Measurements from ENCODE around the gene ZNF689. TPM values are rescaled to one million over a fixed set of nuclear protein-coding genes. Genes with fewer than 3 reads are reported as not detected.
A peak's percentile ranks its signal among the peaks of the same experiment; 100 is the strongest.

Gene ZNF689
- polyA plus RNA-seq, 2 donors, result 1.3 to 2.0 TPM

GRCh38 chr16:30652005-30652296, 41.8 kb upstream of the ZNF689 start:
- Histone ChIP-seq H3K4me3 (ENCODE audit: low read depth in 1 of 2, low read length in 2 of 2) (peak overlapping the region; percentile 66 to 72), H3K27me3 (ENCODE audit: control insufficient read depth in 1 of 2, insufficient read depth in 2 of 2, low read length in 2 of 2) (no peaks in the 10 kb centered on the region), H3K36me3 (ENCODE audit: control insufficient read depth in 2 of 2, insufficient read depth in 2 of 2, low read length in 1 of 2) (peaks cover 8 to 31% of the 10 kb centered on the region in 2 donors), H3K4me1 (ENCODE audit: control insufficient read depth in 2 of 2, insufficient read depth in 2 of 2, low read length in 1 of 2) (peaks cover 0 to 7% of the 10 kb centered on the region in 2 donors), H3K9me3 (ENCODE audit: control insufficient read depth in 2 of 2, insufficient read depth in 1 of 2, low read depth in 1 of 2, low read length in 1 of 2) (no peaks in the 10 kb centered on the region), H3K27ac (ENCODE audit: low read depth in 2 of 2, low read length in 1 of 2) (peak overlapping the region; percentile 98 to 99)
- WGBS, 2 donors, result 9 to 14% methylated on average over 2 of the region's 2 CpGs

GRCh38 chr16:30651124-30652004, 41.2 kb upstream of the ZNF689 start:
- Histone ChIP-seq H3K4me3 (ENCODE audit: low read depth in 1 of 2, low read length in 2 of 2) (peak overlapping the region; percentile 72 to 78), H3K36me3 (ENCODE audit: control insufficient read depth in 2 of 2, insufficient read depth in 2 of 2, low read length in 1 of 2) (peaks cover 8 to 31% of the 10 kb centered on the region in 2 donors), H3K27ac (ENCODE audit: low read depth in 2 of 2, low read length in 1 of 2) (peak overlapping the region; percentile 98 to 99), H3K9me3 (ENCODE audit: control insufficient read depth in 2 of 2, insufficient read depth in 1 of 2, low read depth in 1 of 2, low read length in 1 of 2) (no peaks in the 10 kb centered on the region), H3K27me3 (ENCODE audit: control insufficient read depth in 1 of 2, insufficient read depth in 2 of 2, low read length in 2 of 2) (no peaks in the 10 kb centered on the region), H3K4me1 (ENCODE audit: control insufficient read depth in 2 of 2, insufficient read depth in 2 of 2, low read length in 1 of 2) (peaks cover 0 to 4% of the 10 kb centered on the region in 2 donors)
- 1% methylated on average over 64 to 71 of the region's 71 CpGs for WGBS, 2 donors

DNA sequence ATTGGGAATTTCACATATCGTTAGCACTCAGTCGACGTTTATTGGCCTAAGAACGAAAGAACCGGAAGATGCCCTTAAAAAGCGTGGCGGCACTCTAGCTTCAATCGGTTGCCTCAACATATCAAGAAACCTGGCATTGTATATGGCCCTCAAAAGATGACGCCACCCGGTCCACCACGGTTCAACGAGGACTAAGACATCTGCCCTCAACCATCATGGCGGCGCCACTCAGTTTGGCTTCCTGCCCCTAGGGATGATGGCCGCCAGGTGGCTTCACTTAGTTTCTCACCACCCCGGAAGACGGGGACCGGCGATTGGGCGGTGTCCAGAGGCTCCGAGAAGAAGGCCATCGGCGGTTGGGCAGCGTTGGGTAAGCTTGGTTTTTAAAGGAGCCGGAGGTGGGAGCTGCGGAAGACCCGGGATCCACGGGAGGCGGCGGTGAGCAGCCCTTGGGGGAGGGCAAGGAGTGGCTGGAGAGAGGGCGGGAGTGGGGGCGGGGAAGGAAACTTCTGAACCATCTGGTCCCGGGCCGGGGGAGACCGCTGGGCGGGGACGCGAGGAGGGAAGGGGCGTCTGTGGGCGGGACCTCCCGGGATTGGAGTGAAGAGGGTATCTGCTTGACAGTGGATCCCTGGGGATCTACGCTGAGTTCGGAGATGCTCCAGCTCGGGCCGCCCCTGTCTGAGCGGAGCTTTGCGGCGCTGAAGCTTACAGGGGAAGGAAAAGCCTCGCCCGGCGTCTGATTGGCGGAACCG, 40.4 kb upstream of the ZNF689 start, which contains the start of gene PRR14:
PRR14 (plus strand) TSS at position 592 of the 755 bp plus-strand sequence. CDS start 686 bp downstream, outside the sequence.
- no peaks in the 10 kb centered on the region for H3K27me3 ChIP-seq (ENCODE audit: control insufficient read depth in 1 of 2, insufficient read depth in 2 of 2, low read length in 2 of 2)
- no peaks in the 10 kb centered on the region for H3K9me3 ChIP-seq (ENCODE audit: control insufficient read depth in 2 of 2, insufficient read depth in 1 of 2, low read depth in 1 of 2, low read length in 1 of 2)
- peaks cover 5 to 27% of the 10 kb centered on the region in 2 donors for H3K36me3 ChIP-seq (ENCODE audit: control insufficient read depth in 2 of 2, insufficient read depth in 2 of 2, low read length in 1 of 2)
- WGBS, 2 donors, result 1% methylated on average over 52 to 53 of the region's 53 CpGs
- peak within 1 kb of the TSS; percentile 72 to 78 for H3K4me3 ChIP-seq (ENCODE audit: low read depth in 1 of 2, low read length in 2 of 2)
- H3K27ac ChIP-seq (ENCODE audit: low read depth in 2 of 2, low read length in 1 of 2), result peak within 1 kb of the TSS; percentile 98 to 99
- H3K4me1 ChIP-seq (ENCODE audit: control insufficient read depth in 2 of 2, insufficient read depth in 2 of 2, low read length in 1 of 2), result peaks cover 0 to 4% of the 10 kb centered on the region in 2 donors

DNA sequence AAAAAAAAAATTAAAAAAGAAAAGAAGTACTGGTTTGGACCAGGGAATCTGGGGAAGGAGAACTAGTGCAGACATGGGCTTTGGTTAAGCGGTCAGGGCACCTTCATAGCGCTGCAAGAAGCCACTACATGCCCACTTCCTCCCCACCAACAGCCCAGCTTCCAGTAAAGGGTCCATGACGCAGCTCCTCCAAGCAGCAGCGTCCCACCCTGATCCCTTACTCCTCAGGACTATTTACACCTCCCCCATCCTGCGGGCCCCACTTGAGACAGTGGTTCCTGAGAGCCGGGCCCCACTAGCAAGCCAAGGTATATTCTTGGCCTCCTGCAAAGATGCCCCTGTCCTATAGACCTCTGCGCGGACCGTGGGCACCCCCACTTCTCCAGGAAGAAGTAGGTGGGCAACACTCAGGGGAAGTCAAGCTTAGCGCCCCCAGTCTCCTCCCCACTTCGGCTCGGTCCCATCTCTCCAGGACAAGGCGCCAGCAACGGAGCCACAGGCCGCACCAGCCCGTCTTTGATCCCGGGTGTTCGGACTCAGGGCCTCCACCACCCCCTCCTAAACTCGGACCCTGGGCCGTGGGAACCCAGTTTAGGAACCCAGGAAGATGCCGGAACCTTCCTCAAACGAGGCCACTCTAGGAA, 39.7 kb upstream of the ZNF689 start:
- Histone ChIP-seq H3K27me3 (ENCODE audit: control insufficient read depth in 1 of 2, insufficient read depth in 2 of 2, low read length in 2 of 2) (no peaks in the 10 kb centered on the region), H3K27ac (ENCODE audit: low read depth in 2 of 2, low read length in 1 of 2) (peak overlapping the region; percentile 98 to 99), H3K9me3 (ENCODE audit: control insufficient read depth in 2 of 2, insufficient read depth in 1 of 2, low read depth in 1 of 2, low read length in 1 of 2) (no peaks in the 10 kb centered on the region), H3K4me1 (ENCODE audit: control insufficient read depth in 2 of 2, insufficient read depth in 2 of 2, low read length in 1 of 2) (peaks cover 0 to 4% of the 10 kb centered on the region in 2 donors), H3K36me3 (ENCODE audit: control insufficient read depth in 2 of 2, insufficient read depth in 2 of 2, low read length in 1 of 2) (peaks cover 0 to 20% of the 10 kb centered on the region in 2 donors), H3K4me3 (ENCODE audit: low read depth in 1 of 2, low read length in 2 of 2) (peak overlapping the region; percentile 55 to 72)
- 30 to 33% methylated on average over 22 of the region's 22 CpGs for WGBS, 2 donors

DNA sequence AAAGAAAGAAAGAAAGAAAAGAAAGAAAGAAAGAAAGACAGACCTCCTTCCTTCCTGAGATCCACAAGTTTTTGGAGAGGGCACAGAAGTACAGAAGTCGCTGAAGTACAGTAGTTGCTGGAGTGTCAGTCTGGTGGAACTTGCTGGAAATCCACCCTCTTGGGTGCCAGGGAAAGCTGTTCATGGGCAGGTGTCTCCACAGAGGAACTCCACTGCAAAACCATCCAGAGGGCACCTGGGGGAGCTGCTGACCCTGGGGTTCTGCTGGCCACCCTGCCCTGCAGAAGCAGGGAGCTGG, 37.0 kb upstream of the ZNF689 start:
- peaks cover 0 to 4% of the 10 kb centered on the region in 2 donors for H3K4me1 ChIP-seq (ENCODE audit: control insufficient read depth in 2 of 2, insufficient read depth in 2 of 2, low read length in 1 of 2)
- H3K27ac ChIP-seq (ENCODE audit: low read depth in 2 of 2, low read length in 1 of 2), result no peak overlapping the region
- no peaks in the 10 kb centered on the region for H3K27me3 ChIP-seq (ENCODE audit: control insufficient read depth in 1 of 2, insufficient read depth in 2 of 2, low read length in 2 of 2)
- WGBS, 2 donors, result 67 to 88% methylated on average over 1 of the region's 1 CpG
- H3K36me3 ChIP-seq (ENCODE audit: control insufficient read depth in 2 of 2, insufficient read depth in 2 of 2, low read length in 1 of 2), result no peaks in the 10 kb centered on the region
- no peak overlapping the region for H3K4me3 ChIP-seq (ENCODE audit: low read depth in 1 of 2, low read length in 2 of 2)
- no peaks in the 10 kb centered on the region for H3K9me3 ChIP-seq (ENCODE audit: control insufficient read depth in 2 of 2, insufficient read depth in 1 of 2, low read depth in 1 of 2, low read length in 1 of 2)

DNA sequence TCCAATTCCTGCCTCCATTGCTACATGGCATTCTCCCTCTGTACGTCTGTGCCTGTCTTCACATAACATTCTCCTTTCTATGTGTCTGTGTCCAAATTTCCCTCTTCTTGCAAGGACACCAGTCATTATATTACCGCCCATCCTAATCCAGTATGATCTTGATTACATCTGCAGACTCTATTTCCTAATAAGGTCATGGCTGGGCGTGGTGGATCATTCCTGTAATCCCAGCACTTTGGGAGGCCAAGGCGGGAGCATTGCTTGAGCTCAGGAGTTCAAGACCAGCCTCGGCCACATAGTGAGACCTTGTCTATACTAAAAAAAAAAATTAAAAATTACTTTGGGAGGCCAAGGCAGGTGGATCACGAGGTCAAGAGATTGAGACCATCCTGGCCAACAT, 35.5 kb upstream of the ZNF689 start:
- Histone ChIP-seq H3K27ac (ENCODE audit: low read depth in 2 of 2, low read length in 1 of 2) (no peak overlapping the region), H3K36me3 (ENCODE audit: control insufficient read depth in 2 of 2, insufficient read depth in 2 of 2, low read length in 1 of 2) (no peaks in the 10 kb centered on the region), H3K27me3 (ENCODE audit: control insufficient read depth in 1 of 2, insufficient read depth in 2 of 2, low read length in 2 of 2) (no peaks in the 10 kb centered on the region), H3K4me1 (ENCODE audit: control insufficient read depth in 2 of 2, insufficient read depth in 2 of 2, low read length in 1 of 2) (peaks cover 0 to 4% of the 10 kb centered on the region in 2 donors), H3K9me3 (ENCODE audit: control insufficient read depth in 2 of 2, insufficient read depth in 1 of 2, low read depth in 1 of 2, low read length in 1 of 2) (no peaks in the 10 kb centered on the region), H3K4me3 (ENCODE audit: low read depth in 1 of 2, low read length in 2 of 2) (no peak overlapping the region)
- 65% methylated on average over 6 of the region's 6 CpGs for WGBS, 2 donors

DNA sequence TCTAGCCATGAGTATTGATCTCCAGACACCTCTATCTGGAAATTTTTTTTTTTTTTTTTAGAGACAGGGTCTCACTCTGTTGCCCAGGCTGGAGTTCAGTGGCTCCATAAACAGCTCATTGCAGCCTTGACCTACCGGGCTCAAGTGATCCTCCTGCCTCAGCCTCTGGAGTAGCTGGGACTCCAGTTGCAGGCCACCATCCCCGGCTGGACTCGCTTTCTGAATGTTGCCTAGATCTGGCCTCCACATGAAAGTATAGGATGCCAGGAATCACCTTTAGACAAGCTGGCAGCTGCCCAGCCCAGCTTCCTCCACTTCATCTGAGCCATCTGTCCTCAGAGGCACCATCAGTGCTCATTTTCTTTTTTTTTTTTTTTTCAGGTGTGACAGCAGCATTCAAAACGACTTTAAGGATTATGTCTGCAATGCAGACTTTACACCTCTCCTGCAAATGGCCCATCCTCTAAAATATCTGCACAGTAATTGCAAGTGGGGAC, 34.2 kb upstream of the ZNF689 start:
- Histone ChIP-seq H3K4me3 (ENCODE audit: low read depth in 1 of 2, low read length in 2 of 2) (no peak overlapping the region), H3K36me3 (ENCODE audit: control insufficient read depth in 2 of 2, insufficient read depth in 2 of 2, low read length in 1 of 2) (no peaks in the 10 kb centered on the region), H3K27ac (ENCODE audit: low read depth in 2 of 2, low read length in 1 of 2) (no peak overlapping the region), H3K27me3 (ENCODE audit: control insufficient read depth in 1 of 2, insufficient read depth in 2 of 2, low read length in 2 of 2) (no peaks in the 10 kb centered on the region), H3K4me1 (ENCODE audit: control insufficient read depth in 2 of 2, insufficient read depth in 2 of 2, low read length in 1 of 2) (no peaks in the 10 kb centered on the region), H3K9me3 (ENCODE audit: control insufficient read depth in 2 of 2, insufficient read depth in 1 of 2, low read depth in 1 of 2, low read length in 1 of 2) (no peaks in the 10 kb centered on the region)
- 67 to 71% methylated on average over 4 of the region's 4 CpGs for WGBS, 2 donors

- 82 to 83% methylated on average over 3 of the region's 3 CpGs for WGBS, 2 donors
- Histone ChIP-seq H3K4me1 (ENCODE audit: control insufficient read depth in 2 of 2, insufficient read depth in 2 of 2, low read length in 1 of 2) (no peaks in the 10 kb centered on the region), H3K27me3 (ENCODE audit: control insufficient read depth in 1 of 2, insufficient read depth in 2 of 2, low read length in 2 of 2) (no peaks in the 10 kb centered on the region), H3K36me3 (ENCODE audit: control insufficient read depth in 2 of 2, insufficient read depth in 2 of 2, low read length in 1 of 2) (no peaks in the 10 kb centered on the region), H3K9me3 (ENCODE audit: control insufficient read depth in 2 of 2, insufficient read depth in 1 of 2, low read depth in 1 of 2, low read length in 1 of 2) (no peaks in the 10 kb centered on the region), H3K27ac (ENCODE audit: low read depth in 2 of 2, low read length in 1 of 2) (no peak overlapping the region), H3K4me3 (ENCODE audit: low read depth in 1 of 2, low read length in 2 of 2) (no peak overlapping the region)
Observed at GRCh38 chr16:30641378-30641982, 31.3 kb upstream of the ZNF689 start.

- Histone ChIP-seq H3K4me3 (ENCODE audit: low read depth in 1 of 2, low read length in 2 of 2) (no peak overlapping the region), H3K27me3 (ENCODE audit: control insufficient read depth in 1 of 2, insufficient read depth in 2 of 2, low read length in 2 of 2) (no peaks in the 10 kb centered on the region), H3K36me3 (ENCODE audit: control insufficient read depth in 2 of 2, insufficient read depth in 2 of 2, low read length in 1 of 2) (no peaks in the 10 kb centered on the region), H3K9me3 (ENCODE audit: control insufficient read depth in 2 of 2, insufficient read depth in 1 of 2, low read depth in 1 of 2, low read length in 1 of 2) (no peaks in the 10 kb centered on the region), H3K4me1 (ENCODE audit: control insufficient read depth in 2 of 2, insufficient read depth in 2 of 2, low read length in 1 of 2) (no peaks in the 10 kb centered on the region), H3K27ac (ENCODE audit: low read depth in 2 of 2, low read length in 1 of 2) (no peak overlapping the region)
- WGBS, 2 donors, result 0 to 5% methylated on average over 1 of the region's 1 CpG
Observed at GRCh38 chr16:30637944-30638343, 27.8 kb upstream of the ZNF689 start.
